ENCODE measurements around the gene UAP1L1. TPM values are rescaled to one million over a fixed set of nuclear protein-coding genes. Genes with fewer than 3 reads are reported as not detected.

UAP1L1 gene
- total RNA-seq, 2 experiments from 2014 or later: 63.1 to 66.8 TPM

GRCh38 chr9:137052293-137052692, 25.0 kb upstream of the UAP1L1 start:
- H3K36me3 Mint-ChIP-seq (ENCODE audit: low read depth): no peaks in the 10 kb centered on the region
- H3K27ac Mint-ChIP-seq: no peak overlapping the region
- no peak overlapping the region for H3K4me3 Mint-ChIP-seq
- ATAC-seq (no peak), DNase-seq (no peak)
- peaks cover 34% of the 10 kb centered on the region for H3K27me3 Mint-ChIP-seq (ENCODE audit: low read depth)
- ChIA-PET POLR2A (no interaction called here), CTCF (interaction anchor here (0.9 to 1.7 kb wide), 4 partner anchors 14 to 18 kb away, joined by 3 to 8 read pairs (median 4); partner anchors contain the start of gene SAPCD2)
- H3K9me3 Mint-ChIP-seq (ENCODE audit: insufficient read depth): no peaks in the 10 kb centered on the region
- no peaks in the 10 kb centered on the region for H3K4me1 Mint-ChIP-seq (ENCODE audit: low read depth)

DNA sequence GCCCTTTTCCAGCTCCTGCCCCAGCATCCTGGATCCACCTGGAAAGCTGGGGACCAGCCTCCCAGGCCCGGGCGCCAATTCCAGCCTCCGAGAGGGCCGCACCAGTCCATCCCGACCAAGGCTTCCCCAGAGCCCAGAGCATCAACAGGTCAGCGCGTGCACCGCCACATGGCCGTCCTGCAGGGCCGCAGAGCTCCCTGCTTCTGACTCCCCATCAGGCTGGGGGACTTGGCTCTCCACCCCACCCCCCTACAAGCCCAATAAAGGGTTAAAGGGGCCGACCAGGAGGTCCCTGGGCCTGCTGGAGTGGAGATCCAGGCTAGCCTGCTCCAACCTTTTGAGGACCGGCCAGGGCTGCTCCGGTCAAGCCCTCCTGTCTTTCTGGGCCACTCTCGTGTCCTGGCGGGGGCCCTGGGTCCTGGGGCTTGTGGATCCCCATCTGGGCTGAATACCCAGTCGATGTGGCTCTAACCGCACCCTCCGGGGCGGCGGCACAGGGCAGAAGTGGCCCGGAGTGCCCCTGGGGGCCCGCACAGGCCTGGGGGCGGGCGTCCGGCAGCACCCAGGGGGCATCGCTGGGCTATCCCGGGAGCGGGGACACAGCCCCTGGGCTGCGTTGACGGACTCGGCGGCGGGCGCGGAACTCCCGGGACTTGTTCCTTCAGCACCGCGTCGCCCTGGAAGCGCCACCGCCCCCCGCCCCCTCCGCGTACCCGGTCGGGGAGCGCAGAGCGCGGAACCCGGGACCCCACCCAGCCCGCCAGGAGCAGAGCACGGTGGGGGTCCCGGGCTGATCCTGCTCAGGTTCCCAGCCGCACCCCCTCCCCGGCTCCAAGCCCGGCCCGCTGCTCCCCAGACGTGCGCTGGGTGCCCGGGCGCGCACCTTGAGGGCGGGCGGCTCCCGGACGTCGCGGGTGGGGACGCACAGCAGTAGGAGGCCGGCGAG, 24.0 kb upstream of the UAP1L1 start:
- DNase-seq (no peak), ATAC-seq (no peak)
- H3K9me3 Mint-ChIP-seq (ENCODE audit: insufficient read depth): no peaks in the 10 kb centered on the region
- no peaks in the 10 kb centered on the region for H3K36me3 Mint-ChIP-seq (ENCODE audit: low read depth)
- no peak overlapping the region for H3K27ac Mint-ChIP-seq
- ChIA-PET POLR2A (no interaction called here), CTCF (interaction anchor here (0.9 to 1.7 kb wide), 4 partner anchors 13 to 18 kb away, joined by 3 to 8 read pairs (median 4); partner anchors contain the start of gene SAPCD2)
- H3K4me3 Mint-ChIP-seq: no peak overlapping the region
- peaks cover 27% of the 10 kb centered on the region for H3K27me3 Mint-ChIP-seq (ENCODE audit: low read depth)
- H3K4me1 Mint-ChIP-seq (ENCODE audit: low read depth): no peaks in the 10 kb centered on the region

DNA sequence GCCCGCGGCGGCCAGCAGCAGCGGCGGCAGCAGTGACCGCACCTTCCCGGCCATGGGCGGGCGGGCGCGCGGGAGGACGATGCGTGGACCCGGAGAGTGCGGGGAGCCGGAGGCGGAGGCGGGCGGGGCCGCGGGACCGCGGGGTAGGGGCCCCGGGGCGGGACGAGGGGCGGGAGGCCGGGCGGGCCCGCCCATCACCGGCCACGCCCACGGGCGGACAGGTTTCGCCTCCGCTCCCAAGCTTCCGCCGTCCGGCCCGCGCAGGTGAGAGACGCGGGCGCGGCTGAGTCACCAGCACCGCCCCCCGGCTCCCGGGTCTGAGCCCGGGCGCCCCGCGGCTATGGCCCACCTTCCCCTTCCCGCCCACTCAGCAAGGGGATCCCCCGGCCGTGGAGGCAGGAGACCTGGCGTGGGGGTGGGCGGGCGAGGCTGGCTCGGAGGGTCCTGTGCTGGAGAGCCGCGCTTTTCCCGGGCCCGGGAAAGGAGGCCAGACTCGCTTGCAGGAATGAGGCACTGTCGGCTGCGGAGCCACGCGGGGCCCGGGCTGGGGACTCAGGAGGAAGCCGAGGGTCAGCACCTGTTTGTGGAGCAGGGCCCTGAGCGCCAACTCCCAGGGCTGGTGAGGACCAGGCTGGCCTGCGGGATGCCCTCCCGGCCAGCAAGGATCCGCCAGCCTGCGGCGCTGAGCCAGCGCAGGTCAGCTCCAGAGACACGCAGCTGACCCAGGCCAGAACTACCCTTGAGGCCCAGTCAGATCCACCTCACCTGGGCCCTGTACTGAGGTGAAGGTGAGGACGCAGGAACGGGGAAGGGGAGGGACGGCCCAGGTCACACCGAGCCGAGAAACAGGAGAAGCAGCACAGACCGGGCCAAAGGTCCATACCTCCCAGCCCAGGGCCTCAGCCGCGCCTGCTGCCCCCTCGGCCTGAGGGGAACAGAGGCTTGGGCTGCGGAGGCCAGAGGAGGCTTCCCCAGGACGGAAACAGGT, 23.1 kb upstream of the UAP1L1 start, which contains the start of gene ENTPD2:
TSS of gene ENTPD2 (minus strand) at position 118 of the 988 bp plus-strand sequence. CDS start at position 54, 64 bp downstream.
- Mint-ChIP-seq H3K27ac (no peak within 1 kb of the TSS), H3K9me3 (ENCODE audit: insufficient read depth) (no peaks in the 10 kb centered on the region), H3K27me3 (ENCODE audit: low read depth) (peaks cover 27% of the 10 kb centered on the region), H3K4me1 (ENCODE audit: low read depth) (no peaks in the 10 kb centered on the region), H3K36me3 (ENCODE audit: low read depth) (no peaks in the 10 kb centered on the region), H3K4me3 (no peak within 1 kb of the TSS)
- POLR2A ChIA-PET: no interaction called here
- CTCF ChIA-PET: interaction anchor here (6.0 kb wide), 1 partner anchor 13 kb away, joined by 31 read pairs; no protein-coding TSS in a partner anchor
- DNase-seq (peak; percentile 52), ATAC-seq (peak; percentile 67)

GRCh38 chr9:137054932-137055384, 22.4 kb upstream of the UAP1L1 start:
- ChIA-PET POLR2A (no interaction called here), CTCF (interaction anchor here (1.2 to 6.0 kb wide), 3 partner anchors 8 to 13 kb away, joined by 3 to 31 read pairs (median 8); partner anchors contain the start of gene NPDC1)
- Mint-ChIP-seq H3K4me3 (no peak overlapping the region), H3K4me1 (ENCODE audit: low read depth) (no peaks in the 10 kb centered on the region), H3K9me3 (ENCODE audit: insufficient read depth) (no peaks in the 10 kb centered on the region), H3K27me3 (ENCODE audit: low read depth) (peaks cover 20% of the 10 kb centered on the region), H3K36me3 (ENCODE audit: low read depth) (no peaks in the 10 kb centered on the region), H3K27ac (no peak overlapping the region)
- ATAC-seq: no peak
- DNase-seq: no peak

DNA sequence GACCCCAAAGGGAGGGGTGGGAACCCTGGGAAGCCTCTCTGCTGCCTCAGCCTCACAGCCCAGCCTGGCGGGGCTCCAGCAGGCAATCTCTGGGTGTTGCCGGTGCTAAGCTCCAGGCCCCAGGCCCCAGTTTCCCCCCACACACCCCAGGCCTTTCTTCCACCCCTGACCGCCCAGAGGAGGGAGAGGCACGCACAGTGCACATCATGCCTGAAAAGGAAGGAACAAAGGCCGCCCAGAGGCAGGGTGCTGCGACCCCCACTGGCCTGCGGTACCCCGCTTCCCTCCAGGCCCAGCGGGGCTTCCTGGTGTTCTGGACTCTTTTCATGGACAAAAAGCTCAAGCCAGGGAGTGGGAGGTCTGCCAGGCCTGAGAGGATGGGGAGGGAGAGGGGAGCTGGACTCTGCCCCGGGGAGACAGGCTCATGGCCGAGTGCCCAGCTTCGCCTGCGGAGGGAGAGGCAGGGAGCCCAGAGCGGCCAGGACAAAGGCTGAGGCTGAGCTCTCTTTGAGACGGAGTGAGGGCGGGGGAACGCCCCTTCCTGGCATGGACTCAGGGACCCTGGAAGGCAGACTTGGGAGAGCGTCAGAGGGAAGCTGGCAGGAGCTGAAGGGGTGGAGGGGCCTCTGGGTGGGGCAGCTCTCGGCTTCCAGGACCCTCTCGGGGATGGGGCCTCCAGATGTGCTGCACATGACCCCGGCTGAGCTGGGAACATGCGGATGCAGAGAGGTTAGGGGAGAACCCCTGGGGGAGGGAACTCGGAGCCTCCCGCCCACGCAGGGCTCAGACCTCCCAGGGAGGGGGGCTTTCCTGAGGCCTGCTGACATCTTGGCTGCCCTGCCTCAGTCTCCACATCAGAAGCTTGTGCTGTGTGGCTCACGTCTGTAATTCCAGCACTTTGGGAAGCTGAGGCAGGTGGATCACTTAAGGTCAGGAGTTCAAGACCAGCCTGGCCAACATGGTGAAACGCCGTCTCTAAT, 21.6 kb upstream of the UAP1L1 start:
- Mint-ChIP-seq H3K4me1 (ENCODE audit: low read depth) (no peaks in the 10 kb centered on the region), H3K4me3 (no peak overlapping the region), H3K27me3 (ENCODE audit: low read depth) (peaks cover 13% of the 10 kb centered on the region), H3K36me3 (ENCODE audit: low read depth) (no peaks in the 10 kb centered on the region), H3K27ac (no peak overlapping the region), H3K9me3 (ENCODE audit: insufficient read depth) (no peaks in the 10 kb centered on the region)
- POLR2A ChIA-PET: no interaction called here
- DNase-seq: no peak
- no peak for ATAC-seq
- CTCF ChIA-PET: interaction anchor here (1.0 to 6.0 kb wide), 5 partner anchors 8 to 20 kb away, joined by 3 to 31 read pairs (median 4); partner anchors contain the start of gene NPDC1

- CTCF ChIA-PET: interaction anchor here (1.5 to 6.0 kb wide), 2 partner anchors 11 to 21 kb away, joined by 4 to 31 read pairs; no protein-coding TSS in a partner anchor
- Mint-ChIP-seq H3K4me1 (ENCODE audit: low read depth) (no peaks in the 10 kb centered on the region), H3K27me3 (ENCODE audit: low read depth) (peaks cover 13% of the 10 kb centered on the region), H3K4me3 (no peak overlapping the region), H3K27ac (no peak overlapping the region), H3K9me3 (ENCODE audit: insufficient read depth) (no peaks in the 10 kb centered on the region), H3K36me3 (ENCODE audit: low read depth) (no peaks in the 10 kb centered on the region)
- ATAC-seq (no peak), DNase-seq (no peak)
- POLR2A ChIA-PET: no interaction called here
These were observed 20.4 kb upstream of the UAP1L1 start for GRCh38 chr9:137056739-137057415.

DNA sequence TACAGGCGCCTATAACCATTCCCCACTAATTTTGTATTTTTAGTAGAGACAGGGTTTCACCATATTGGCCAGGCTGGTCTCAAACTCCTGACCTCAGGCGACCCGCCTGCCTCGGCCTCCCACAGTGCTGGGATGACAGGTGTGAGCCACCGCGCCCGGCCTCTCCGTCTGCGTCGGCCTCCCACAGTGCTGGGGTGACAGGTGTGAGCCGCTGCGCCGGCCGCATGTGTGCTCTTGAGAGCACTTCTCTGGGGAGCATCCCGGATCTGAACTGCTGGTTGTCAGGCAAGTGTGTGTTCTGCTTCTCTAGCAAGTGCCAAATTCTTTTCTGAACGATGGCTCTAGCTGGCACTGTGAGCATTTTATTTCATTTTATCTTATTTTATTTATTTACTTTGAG, 19.8 kb upstream of the UAP1L1 start:
- Mint-ChIP-seq H3K27me3 (ENCODE audit: low read depth) (peaks cover 7% of the 10 kb centered on the region), H3K36me3 (ENCODE audit: low read depth) (no peaks in the 10 kb centered on the region), H3K4me1 (ENCODE audit: low read depth) (no peaks in the 10 kb centered on the region), H3K27ac (no peak overlapping the region), H3K4me3 (no peak overlapping the region), H3K9me3 (ENCODE audit: insufficient read depth) (no peaks in the 10 kb centered on the region)
- ChIA-PET POLR2A (no interaction called here), CTCF (interaction anchor here (6.0 kb wide), 1 partner anchor 10 kb away, joined by 31 read pairs; no protein-coding TSS in a partner anchor)
- DNase-seq (no peak), ATAC-seq (no peak)

DNA sequence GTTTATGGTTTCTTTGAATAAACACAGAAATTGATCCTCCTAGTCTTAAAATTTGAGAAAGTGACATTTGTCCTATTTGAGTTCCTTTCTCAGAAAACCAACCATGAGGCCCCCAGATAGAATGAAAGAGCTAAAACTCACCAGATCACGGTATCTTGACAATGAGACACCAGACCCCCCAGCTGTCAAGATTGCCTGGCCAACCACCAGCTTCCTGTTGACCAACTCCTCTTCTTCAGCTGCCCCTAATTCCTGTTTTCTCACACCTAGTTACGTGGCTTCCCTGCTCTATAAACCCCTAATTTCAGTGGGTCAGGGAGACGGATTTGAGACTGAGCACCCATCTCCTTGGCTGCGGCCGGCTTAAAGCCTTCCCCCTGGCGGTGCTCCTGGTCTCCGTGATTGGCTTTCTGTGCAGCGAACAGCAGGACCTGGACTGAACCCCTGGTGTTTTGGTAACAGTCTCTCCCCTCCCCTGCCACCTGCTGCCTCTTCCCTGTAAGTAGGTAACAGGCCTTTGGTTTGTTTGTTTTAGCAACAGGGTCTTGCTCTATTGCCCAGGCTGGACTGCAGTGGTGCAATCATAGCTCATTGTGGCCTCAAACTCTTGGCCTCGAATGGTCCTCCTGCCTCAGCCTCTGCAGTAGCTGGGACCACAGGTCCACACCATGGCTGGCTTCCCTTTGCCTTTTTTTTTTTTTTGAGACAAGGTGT, 18.6 kb upstream of the UAP1L1 start:
- ChIA-PET CTCF (interaction anchor here (0.6 to 6.0 kb wide), 6 partner anchors 9 to 178 kb away, joined by 3 to 31 read pairs (median 4); partner anchors contain the start of gene NPDC1), POLR2A (interaction anchor here (0.5 to 2.1 kb wide), 2 partner anchors 11 to 331 kb away, joined by 3 to 6 read pairs; no protein-coding TSS in a partner anchor)
- DNase-seq: no peak
- Mint-ChIP-seq H3K27me3 (ENCODE audit: low read depth) (peaks cover 3% of the 10 kb centered on the region), H3K36me3 (ENCODE audit: low read depth) (no peaks in the 10 kb centered on the region), H3K9me3 (ENCODE audit: insufficient read depth) (no peaks in the 10 kb centered on the region), H3K4me3 (no peak overlapping the region), H3K27ac (no peak overlapping the region), H3K4me1 (ENCODE audit: low read depth) (no peaks in the 10 kb centered on the region)
- no peak for ATAC-seq

- Mint-ChIP-seq H3K4me3 (no peak overlapping the region), H3K36me3 (ENCODE audit: low read depth) (peaks cover 6% of the 10 kb centered on the region), H3K27ac (no peak overlapping the region), H3K9me3 (ENCODE audit: insufficient read depth) (no peaks in the 10 kb centered on the region), H3K4me1 (ENCODE audit: low read depth) (peaks cover 3% of the 10 kb centered on the region), H3K27me3 (ENCODE audit: low read depth) (no peaks in the 10 kb centered on the region)
- CTCF ChIA-PET: interaction anchor here (2.0 to 2.2 kb wide), 2 partner anchors 16 to 37 kb away, joined by 5 to 18 read pairs; partner anchors contain the start of gene NPDC1
- DNase-seq (no peak), ATAC-seq (no peak)
- POLR2A ChIA-PET: no interaction called here
These were observed 14.9 kb upstream of the UAP1L1 start for GRCh38 chr9:137062384-137062783.
